Liver (tissue), 9 donors: Measurements from ENCODE around the gene ABLIM2. TPM values are rescaled to one million over a fixed set of nuclear protein-coding genes. Genes with fewer than 3 reads are reported as not detected.

Experiments
- DNase-seq: peaks from one replicate; pipeline ENCODE4 v3.0.0-alpha.2; 2017; ENCODE audit warnings: low spot score
- H3K27ac ChIP-seq, 2 donors: one replicate each; pipeline ENCODE4 v1.7.0; 2013; ENCODE audit warnings: inconsistent platforms in 2 of 2, low read length in 2 of 2, control low read depth in 1 of 2, low read depth in 1 of 2, mild to moderate bottlenecking in 1 of 2
- H3K27me3 ChIP-seq, 4 donors: one replicate each; pipeline versions ENCODE4 v1.6.1 to v1.7.0; 2013; ENCODE audit warnings: low read length in 3 of 4, inconsistent platforms in 1 of 4, mild to moderate bottlenecking in 1 of 4, moderate library complexity in 1 of 4; ENCODE audit not compliant: control insufficient read depth in 4 of 4, insufficient read depth in 4 of 4
- H3K36me3 ChIP-seq, 4 donors: one replicate each; pipeline versions ENCODE4 v1.6.1 to v1.7.0; 2013; ENCODE audit warnings: low read length in 3 of 4, mild to moderate bottlenecking in 3 of 4, low read depth in 1 of 4, moderate library complexity in 1 of 4; ENCODE audit not compliant: control insufficient read depth in 4 of 4, insufficient read depth in 3 of 4
- H3K4me1 ChIP-seq, 4 donors: one replicate each; pipeline versions ENCODE4 v1.6.1 to v1.7.0; 2013; ENCODE audit warnings: low read length in 3 of 4, mild to moderate bottlenecking in 3 of 4, moderate library complexity in 1 of 4; ENCODE audit not compliant: control insufficient read depth in 4 of 4, insufficient read depth in 4 of 4
- H3K4me3 ChIP-seq, 3 donors: one replicate each; pipeline versions ENCODE4 v1.6.1 to v1.7.0; 2013; ENCODE audit warnings: low read length in 3 of 3, control low read depth in 1 of 3, low read depth in 1 of 3, mild to moderate bottlenecking in 1 of 3
- H3K9ac ChIP-seq, 2 donors: one replicate each; pipeline ENCODE4 v1.7.0; 2013; ENCODE audit warnings: low read length in 2 of 2, mild to moderate bottlenecking in 2 of 2, moderate library complexity in 2 of 2, control low read depth in 1 of 2, low read depth in 1 of 2
- H3K9me3 ChIP-seq, 4 donors: one replicate each; pipeline versions ENCODE4 v1.6.1 to v1.7.0; 2013; ENCODE audit warnings: low read length in 3 of 4; ENCODE audit not compliant: control insufficient read depth in 4 of 4
- ATF3 ChIP-seq: IDR thresholded peaks from 2 replicates; pipeline ENCODE4 v1.6.1; 2016; ENCODE audit warnings: antibody characterized with exemption
- CTCF ChIP-seq: fragments of 150-350 bp; IDR thresholded peaks from 2 replicates; pipeline ENCODE4 v1.5.1; 2017; ENCODE audit warnings: improper control_type of control experiment, low read depth, low read length; ENCODE audit not compliant: missing input control
- EGR1 ChIP-seq, 2 donors: IDR thresholded peaks; 2 replicates each; pipeline ENCODE4 v1.6.1; 2016 to 2018; ENCODE audit warnings: antibody characterized with exemption in 2 of 2, low read depth in 2 of 2
- FOXA1 ChIP-seq: IDR thresholded peaks from 2 replicates; pipeline ENCODE4 v1.6.1; 2016; ENCODE audit warnings: antibody characterized with exemption
- FOXA2 ChIP-seq: IDR thresholded peaks from 2 replicates; pipeline ENCODE4 v1.6.1; 2016; ENCODE audit warnings: antibody characterized with exemption
- GABPA ChIP-seq, 2 donors: IDR thresholded peaks in 1 of 2; conservative IDR thresholded peaks in 1 of 2; 2 replicates each; pipeline ENCODE4 v1.6.1; 2016; ENCODE audit warnings: antibody characterized with exemption in 2 of 2, mild to moderate bottlenecking in 1 of 2, moderate library complexity in 1 of 2
- HNF4A ChIP-seq, 2 donors: conservative IDR thresholded peaks; 2 replicates each; pipeline ENCODE4 v1.6.1; 2016; ENCODE audit warnings: antibody characterized with exemption in 2 of 2, mild to moderate bottlenecking in 2 of 2
- HNF4G ChIP-seq: IDR thresholded peaks from 2 replicates; pipeline ENCODE4 v1.6.1; 2016; ENCODE audit warnings: antibody characterized with exemption
- JUND ChIP-seq, 2 donors: IDR thresholded peaks; 2 replicates each; pipeline ENCODE4 v1.6.1; 2016; ENCODE audit warnings: antibody characterized with exemption in 2 of 2
- MAX ChIP-seq: IDR thresholded peaks from 2 replicates; pipeline ENCODE4 v1.6.1; 2016; ENCODE audit warnings: antibody characterized with exemption
- NR2F2 ChIP-seq: IDR thresholded peaks from 2 replicates; pipeline ENCODE4 v1.6.1; 2016; ENCODE audit warnings: antibody characterized with exemption
- RAD21 ChIP-seq, 2 donors: IDR thresholded peaks; 2 replicates each; pipeline ENCODE4 v1.6.1; 2016; ENCODE audit warnings: antibody characterized with exemption in 2 of 2, mild to moderate bottlenecking in 2 of 2
- REST ChIP-seq: IDR thresholded peaks from 2 replicates; pipeline ENCODE4 v1.6.1; 2016; ENCODE audit warnings: antibody characterized with exemption, mild to moderate bottlenecking
- RXRA ChIP-seq, 2 donors: IDR thresholded peaks; 2 replicates each; pipeline ENCODE4 v1.6.1; 2017 to 2018; ENCODE audit warnings: antibody characterized with exemption in 2 of 2, mild to moderate bottlenecking in 1 of 2
- TAF1 ChIP-seq: conservative IDR thresholded peaks from 2 replicates; pipeline ENCODE4 v1.6.1; 2016; ENCODE audit warnings: antibody characterized with exemption, mild to moderate bottlenecking
- YY1 ChIP-seq: IDR thresholded peaks from 2 replicates; pipeline ENCODE4 v1.6.1; 2016; ENCODE audit warnings: antibody characterized with exemption, mild to moderate bottlenecking
- ZBTB33 ChIP-seq: IDR thresholded peaks from 2 replicates; pipeline ENCODE4 v1.6.1; 2016; ENCODE audit warnings: antibody characterized with exemption
- WGBS: extraction: QIAGEN DNeasy Blood & Tissue Kit; methylation state at CpG from one replicate; pipeline ENCODE4 v1.1.7; 2013; 5-methylcytosine and 5-hydroxymethylcytosine counted together
- polyA plus RNA-seq, 2 donors: library from polyadenylated mRNA; stranded (reverse) in 1 of 2; unstranded in 1 of 2; fragments of 200-250 nt in 1 of 2; fragments of >200 nt in 1 of 2; fragmentation: Nextera tagmentation in 1 of 2; extraction: Ambion mirVana in 1 of 2; gene quantifications; one replicate each; pipeline versions ENCODE4 v1.2.1 to v1.2.3, GENCODE V29; 2013 to 2015
- total RNA-seq, 2 donors: library from RNA; depleted of rRNA; stranded (reverse); fragments of >200 nt; gene quantifications; one replicate each; pipeline ENCODE4 v1.2.3, GENCODE V29; 2014
- donor health status: healthy.
- donor health status: healthy.
- donor health status: healthy.
- donor health status: healthy.
- donor health status: healthy.

Gene ABLIM2
- total and polyA plus RNA-seq, 4 donors = 0.75 to 2.5 (median 0.93) TPM

- no peak for TF ChIP-seq CTCF
Measured at GRCh38 chr4:8153441-8153840, 5.2 kb downstream of the ABLIM2 start (continued).

GRCh38 chr4:8152865-8153257 lies 5.8 kb downstream of the ABLIM2 start:
- Histone ChIP-seq H3K27me3 (no peaks in the 10 kb centered on the region), H3K9me3 (no peaks in the 10 kb centered on the region), H3K4me3 (no peak overlapping the region), H3K4me1 (peaks cover 0 to 3% (median under 1%) of the 10 kb centered on the region in 4 donors), H3K27ac (no peak overlapping the region), H3K9ac (no peak overlapping the region), H3K36me3 (no peaks in the 10 kb centered on the region)
- 73% methylated on average over 6 of the region's 6 CpGs for WGBS
- no peak for DNase-seq
- TF ChIP-seq YY1 = no peak
- TF ChIP-seq RXRA (IDR thresholded peaks at IDR 0.05) = no peak
- TF ChIP-seq JUND (IDR thresholded peaks at IDR 0.05) = no peak
- no peak for TF ChIP-seq HNF4A (conservative IDR thresholded peaks at IDR 0.05)
- no peak for TF ChIP-seq NR2F2
- no peak for TF ChIP-seq FOXA2
- no peak for TF ChIP-seq CTCF
- no peak for TF ChIP-seq TAF1
- no peak for TF ChIP-seq EGR1 (IDR thresholded peaks at IDR 0.05; ENCODE audit: low read depth in 2 of 2)
- TF ChIP-seq HNF4G = no peak
- no peak for TF ChIP-seq ZBTB33
- TF ChIP-seq REST = no peak
- no peak for TF ChIP-seq GABPA (IDR thresholded peaks at IDR 0.05 in 1 of 2, conservative IDR thresholded peaks at IDR 0.05 in 1 of 2)
- TF ChIP-seq FOXA1 = no peak
- no peak for TF ChIP-seq RAD21 (IDR thresholded peaks at IDR 0.05)
- no peak for TF ChIP-seq MAX
- no peak for TF ChIP-seq ATF3
